Activated CD8-positive, alpha-beta T cell treated with anti-CD3 and anti-CD28 coated beads for 36 hours (primary cell): ENCODE data around the gene ORM2. TPM values are rescaled to one million over a fixed set of nuclear protein-coding genes. Genes with fewer than 3 reads are reported as not detected.

Experiments used
- ATAC-seq: fragments of 200-7000 bp; cut with Tn5 transposase; one replicate; pipeline ENCODE4 v1.10.0; 2021; ENCODE audit warnings: mild to moderate bottlenecking, moderate library complexity
- CTCF ChIA-PET: fragments of 350-600 bp; sonication (Branson Sonifier 250); formaldehyde crosslinking; loops from one replicate; lab custom pipeline; 2021; ENCODE audit warnings: antibody characterized with exemption; lab: Charles Lee
- POLR2A ChIA-PET: fragments of 350-600 bp; sonication (Branson Sonifier 250); formaldehyde crosslinking; loops from one replicate; lab custom pipeline; 2021; ENCODE audit warnings: antibody characterized with exemption; lab: Charles Lee
- DNase-seq: peaks from one replicate; pipeline ENCODE4 v3.0.0-alpha.2; 2020
- H3K27ac Mint-ChIP-seq: one replicate; pipeline ENCODE4 v1.8.0; 2021; ENCODE audit warnings: mild to moderate bottlenecking, mixed read lengths
- H3K27me3 Mint-ChIP-seq: one replicate; pipeline ENCODE4 v1.8.0; 2021; ENCODE audit warnings: mixed read lengths
- H3K36me3 Mint-ChIP-seq: one replicate; pipeline ENCODE4 v1.8.0; 2021; ENCODE audit warnings: low read depth, mixed read lengths
- H3K4me1 Mint-ChIP-seq: one replicate; pipeline ENCODE4 v1.8.0; 2021; ENCODE audit warnings: low read depth, mixed read lengths
- H3K4me3 Mint-ChIP-seq: one replicate; pipeline ENCODE4 v1.8.0; 2021; ENCODE audit warnings: mild to moderate bottlenecking, moderate library complexity, mixed read lengths
- H3K9me3 Mint-ChIP-seq: one replicate; pipeline ENCODE4 v1.8.0; 2021; ENCODE audit warnings: mixed read lengths
- intact Hi-C: fragments of 100-400 bp; cut with micrococcal nuclease; formaldehyde crosslinking; loops from one replicate; pipeline ENCODE4 v1.10.0; 2022
- total RNA-seq, 2 experiments: library from RNA; stranded (reverse); gene quantifications; one replicate each; pipeline ENCODE4 v1.2.3, GENCODE V29; 2021
- TF ChIP-seq, protein P1 (sequence below): fragments of 200-600 bp; IDR thresholded peaks from one replicate; pipeline ENCODE4 v1.8.0; 2022; ENCODE audit warnings: antibody characterized with exemption, mild to moderate bottlenecking

Gene ORM2
- total RNA-seq, 2 experiments from 2014 or later = not detected

DNA sequence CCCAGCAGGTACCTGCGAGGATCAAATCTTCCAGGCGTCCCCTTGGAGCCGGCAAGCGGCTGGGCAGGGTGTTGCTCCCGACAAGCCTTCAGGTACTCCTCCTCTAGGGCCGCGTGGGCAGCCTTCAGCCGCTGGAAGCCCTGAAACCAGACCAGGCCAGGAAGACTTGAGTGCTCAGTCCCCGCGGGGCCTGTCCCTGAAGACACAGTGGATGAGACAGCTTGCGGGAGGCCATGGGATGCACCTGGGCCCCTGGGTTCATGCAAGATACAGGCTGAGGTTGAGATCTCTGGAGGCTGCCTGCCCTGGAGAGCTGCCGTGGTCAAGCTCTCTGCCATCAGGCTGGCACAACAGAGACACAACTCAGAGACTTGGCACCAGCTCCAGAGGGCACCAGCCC is 32.7 kb downstream of the ORM2 start:
- Mint-ChIP-seq H3K36me3 (peaks cover 92% of the 10 kb centered on the region), H3K27me3 (no peaks in the 10 kb centered on the region), H3K4me3 (no peak overlapping the region), H3K27ac (peak overlapping the region; percentile 97), H3K4me1 (peaks cover 76% of the 10 kb centered on the region), H3K9me3 (no peaks in the 10 kb centered on the region)
- ATAC-seq (no peak), DNase-seq (no peak)
- TF ChIP-seq, protein P1, sequence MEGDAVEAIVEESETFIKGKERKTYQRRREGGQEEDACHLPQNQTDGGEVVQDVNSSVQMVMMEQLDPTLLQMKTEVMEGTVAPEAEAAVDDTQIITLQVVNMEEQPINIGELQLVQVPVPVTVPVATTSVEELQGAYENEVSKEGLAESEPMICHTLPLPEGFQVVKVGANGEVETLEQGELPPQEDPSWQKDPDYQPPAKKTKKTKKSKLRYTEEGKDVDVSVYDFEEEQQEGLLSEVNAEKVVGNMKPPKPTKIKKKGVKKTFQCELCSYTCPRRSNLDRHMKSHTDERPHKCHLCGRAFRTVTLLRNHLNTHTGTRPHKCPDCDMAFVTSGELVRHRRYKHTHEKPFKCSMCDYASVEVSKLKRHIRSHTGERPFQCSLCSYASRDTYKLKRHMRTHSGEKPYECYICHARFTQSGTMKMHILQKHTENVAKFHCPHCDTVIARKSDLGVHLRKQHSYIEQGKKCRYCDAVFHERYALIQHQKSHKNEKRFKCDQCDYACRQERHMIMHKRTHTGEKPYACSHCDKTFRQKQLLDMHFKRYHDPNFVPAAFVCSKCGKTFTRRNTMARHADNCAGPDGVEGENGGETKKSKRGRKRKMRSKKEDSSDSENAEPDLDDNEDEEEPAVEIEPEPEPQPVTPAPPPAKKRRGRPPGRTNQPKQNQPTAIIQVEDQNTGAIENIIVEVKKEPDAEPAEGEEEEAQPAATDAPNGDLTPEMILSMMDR = no peak
- intact Hi-C loops = no loop called here
- ChIA-PET CTCF (interaction anchor here (1.1 to 1.9 kb wide), 2 partner anchors 23 to 43 kb away, joined by 3 to 7 read pairs; no protein-coding TSS in a partner anchor), POLR2A (interaction anchor here (0.9 to 14.2 kb wide), 6 partner anchors 9 to 25 kb away, joined by 4 to 351 read pairs (median 18); partner anchors contain the start of gene AKNA)

DNA sequence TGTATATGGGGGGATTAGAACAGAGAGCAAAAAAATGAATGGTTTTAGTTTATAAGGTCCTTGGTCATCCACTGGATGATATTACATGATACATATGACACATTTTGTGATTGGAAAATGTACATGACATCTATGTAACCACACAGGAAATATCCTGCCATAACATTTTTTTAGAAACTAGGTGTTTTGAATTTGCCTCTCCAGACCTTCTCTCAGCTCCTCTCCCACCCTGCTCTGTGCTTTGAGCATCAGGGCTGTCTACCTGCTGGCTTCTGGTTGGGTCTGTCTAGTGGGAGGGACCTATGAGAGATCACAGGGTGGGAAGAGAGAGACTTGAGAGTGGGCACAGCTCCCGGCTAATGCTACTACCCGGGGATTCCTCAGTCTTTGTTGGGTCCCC is 33.8 kb downstream of the ORM2 start:
- peak; percentile 70 for ATAC-seq
- peak; percentile 53 for DNase-seq
- ChIA-PET POLR2A (interaction anchor here (0.9 to 14.2 kb wide), 6 partner anchors 9 to 24 kb away, joined by 3 to 351 read pairs (median 18); partner anchors contain the start of gene AKNA), CTCF (interaction anchor here (0.9 to 1.9 kb wide), 6 partner anchors 11 to 42 kb away, joined by 3 to 7 read pairs (median 4); partner anchors contain the start of gene AKNA)
- Mint-ChIP-seq H3K4me3 (peak overlapping the region; percentile 35), H3K27me3 (no peaks in the 10 kb centered on the region), H3K27ac (peak overlapping the region; percentile 97), H3K9me3 (no peaks in the 10 kb centered on the region), H3K36me3 (peaks cover 96% of the 10 kb centered on the region), H3K4me1 (peaks cover 80% of the 10 kb centered on the region)
- intact Hi-C loops = no loop called here
- TF ChIP-seq, protein P1 = no peak

DNA sequence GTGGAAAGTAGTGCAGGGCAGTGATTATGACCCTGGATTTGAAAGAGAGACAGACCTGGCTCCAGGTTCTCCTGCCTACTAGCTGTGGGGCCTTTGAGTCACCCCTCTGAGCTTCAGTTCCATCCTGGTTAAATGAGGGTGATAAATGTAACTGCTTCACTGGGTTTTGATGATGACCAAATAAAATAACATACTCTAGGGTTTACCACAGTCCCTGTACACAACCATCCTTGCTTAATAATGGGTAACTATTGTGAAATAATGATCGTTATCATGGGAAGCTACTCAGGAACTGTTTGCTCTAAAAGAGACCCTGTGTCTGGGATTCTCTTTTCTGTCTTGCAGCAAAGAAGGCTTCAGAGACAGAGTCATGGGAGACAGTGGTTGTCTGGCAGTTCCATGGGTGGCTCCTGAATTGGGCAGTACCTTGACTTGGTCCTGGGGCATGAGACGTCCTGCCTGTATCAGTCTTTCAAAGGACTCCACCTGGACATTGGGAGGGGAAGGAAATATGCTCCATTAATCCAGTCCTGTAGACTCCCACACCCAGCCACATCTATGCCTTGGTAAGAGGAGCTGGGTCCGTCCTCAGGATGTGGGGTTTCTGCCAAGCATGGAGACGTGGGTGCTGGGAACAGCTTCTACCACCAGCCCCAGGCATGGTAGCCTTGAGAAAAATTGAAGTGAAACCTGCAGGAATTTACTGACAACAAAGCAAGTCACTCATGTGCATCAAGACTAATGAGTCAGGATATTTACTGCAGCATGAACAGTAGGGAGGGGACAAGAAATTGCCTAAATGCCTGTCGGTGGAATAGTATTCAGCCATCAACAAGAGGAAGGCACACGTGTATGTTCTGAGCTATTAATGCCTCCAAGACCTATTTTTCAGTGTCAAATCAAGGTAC is 34.7 kb downstream of the ORM2 start:
- Mint-ChIP-seq H3K9me3 (no peaks in the 10 kb centered on the region), H3K4me3 (peak overlapping the region; percentile 35), H3K27ac (peak overlapping the region; percentile 97), H3K4me1 (peaks cover 85% of the 10 kb centered on the region), H3K27me3 (no peaks in the 10 kb centered on the region), H3K36me3 (peaks cover 95% of the 10 kb centered on the region)
- peak; percentile 31 for ATAC-seq
- TF ChIP-seq, protein P1 = no peak
- ChIA-PET POLR2A (interaction anchor here (0.6 to 14.2 kb wide), 8 partner anchors 8 to 35 kb away, joined by 3 to 351 read pairs (median 4); partner anchors contain the start of gene AKNA), CTCF (interaction anchor here (0.8 to 1.9 kb wide), 8 partner anchors 11 to 31 kb away, joined by 3 to 10 read pairs (median 4); partner anchors contain the start of gene AKNA)
- peak; percentile 39 for DNase-seq
- intact Hi-C loops = no loop called here

DNA sequence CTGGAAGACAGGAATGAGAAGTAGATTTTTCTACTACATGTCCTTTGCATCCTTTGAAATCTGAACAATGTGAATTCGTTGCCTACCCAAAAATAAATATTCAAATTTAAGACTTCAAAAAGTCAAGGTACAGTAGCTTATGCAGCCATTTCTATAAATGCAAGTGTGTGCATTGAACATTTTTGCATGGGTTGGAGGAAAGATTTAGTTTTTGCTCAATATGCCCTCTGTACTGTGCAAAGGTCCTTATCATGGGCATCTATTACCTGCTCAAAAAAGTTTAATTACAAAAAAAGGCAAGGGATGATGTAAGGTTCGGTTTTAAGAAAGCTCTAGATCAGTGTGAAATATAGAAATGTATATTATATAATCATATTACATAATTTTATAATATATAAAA is 35.5 kb downstream of the ORM2 start:
- POLR2A ChIA-PET = interaction anchor here (0.8 to 14.2 kb wide), 7 partner anchors 8 to 32 kb away, joined by 3 to 351 read pairs (median 4); partner anchors contain the start of gene AKNA
- DNase-seq (no peak), ATAC-seq (no peak)
- Mint-ChIP-seq H3K4me3 (no peak overlapping the region), H3K27me3 (no peaks in the 10 kb centered on the region), H3K4me1 (peaks cover 87% of the 10 kb centered on the region), H3K36me3 (peaks cover 95% of the 10 kb centered on the region), H3K27ac (peak overlapping the region; percentile 97), H3K9me3 (no peaks in the 10 kb centered on the region)
- TF ChIP-seq, protein P1 = no peak
- intact Hi-C loops = no loop called here
- CTCF ChIA-PET = interaction anchor here (0.8 to 1.4 kb wide), 4 partner anchors 11 to 31 kb away, joined by 3 to 10 read pairs (median 4); no protein-coding TSS in a partner anchor
